SK-N-MC (cell line): Measurements from ENCODE around the gene MIOS.

ENCODE experiments used
- EZH2 ChIP-seq: fragments of 200-600 bp; sonication (generic); IDR thresholded peaks from one replicate; pipeline ENCODE4 v1.6.1; 2017; ENCODE audit warnings: antibody characterized with exemption
- POLR2AphosphoS5 ChIP-seq: IDR thresholded peaks from 2 replicates; pipeline ENCODE4 v1.6.1; 2012; ENCODE audit warnings: mild to moderate bottlenecking, low read depth, low read length, borderline replicate concordance

- TF ChIP-seq POLR2AphosphoS5 (no peak), EZH2 (no peak)
Measured at GRCh38 chr7:7576344-7576743, 9.7 kb downstream of the MIOS start.
